ENCODE measurements around the gene LUZP2.

Gene LUZP2

GRCh38 chr11:24653901-24654300 lies 157.0 kb downstream of the LUZP2 start:
- Histone ChIP-seq H3K9ac (ENCODE audit: low read depth in 1 of 2, low read length in 2 of 2) (no peak overlapping the region), H3K9me3 (ENCODE audit: control insufficient read depth in 1 of 2, low read length in 2 of 2) (no peaks in the 10 kb centered on the region), H3K36me3 (ENCODE audit: control insufficient read depth in 1 of 2, insufficient read depth in 2 of 2, low read length in 2 of 2) (no peaks in the 10 kb centered on the region), H3K4me3 (ENCODE audit: low read depth in 1 of 2, low read length in 2 of 2) (no peak overlapping the region), H3K27me3 (ENCODE audit: control insufficient read depth in 1 of 2, insufficient read depth in 2 of 2, low read length in 2 of 2) (no peaks in the 10 kb centered on the region), H3K27ac (ENCODE audit: low read depth, low read length) (no peak overlapping the region), H3K4me1 (ENCODE audit: control insufficient read depth in 1 of 2, insufficient read depth in 2 of 2, low read length in 2 of 2) (no peaks in the 10 kb centered on the region)

DNA sequence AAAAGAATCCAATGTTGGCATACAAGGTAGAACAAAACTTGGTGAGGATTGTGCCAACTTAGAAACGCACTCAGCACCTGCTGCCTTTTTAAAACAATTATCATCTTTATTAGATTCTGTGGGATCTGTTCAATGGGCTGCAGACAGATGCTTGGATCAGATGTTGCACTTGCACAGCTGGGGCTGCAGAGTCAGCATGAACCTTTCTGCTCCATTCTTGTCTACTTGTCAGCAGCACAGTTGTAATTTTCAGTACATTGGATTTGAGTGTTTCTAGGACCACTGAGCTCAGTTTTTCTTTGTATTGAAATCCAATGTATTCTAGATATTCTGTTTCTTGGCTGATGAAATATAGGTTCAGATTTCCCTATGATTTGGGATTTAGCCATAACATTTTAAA lies 164.5 kb downstream of the LUZP2 start:
- H3K9me3 ChIP-seq (ENCODE audit: control insufficient read depth in 1 of 2, low read length in 2 of 2), result no peaks in the 10 kb centered on the region
- H3K9ac ChIP-seq (ENCODE audit: low read depth in 1 of 2, low read length in 2 of 2), result no peak overlapping the region
- H3K36me3 ChIP-seq (ENCODE audit: control insufficient read depth in 1 of 2, insufficient read depth in 2 of 2, low read length in 2 of 2), result no peaks in the 10 kb centered on the region
- H3K27ac ChIP-seq (ENCODE audit: low read depth, low read length), result no peak overlapping the region
- no peaks in the 10 kb centered on the region for H3K27me3 ChIP-seq (ENCODE audit: control insufficient read depth in 1 of 2, insufficient read depth in 2 of 2, low read length in 2 of 2)
- no peaks in the 10 kb centered on the region for H3K4me1 ChIP-seq (ENCODE audit: control insufficient read depth in 1 of 2, insufficient read depth in 2 of 2, low read length in 2 of 2)
- H3K4me3 ChIP-seq (ENCODE audit: low read depth in 1 of 2, low read length in 2 of 2), result no peak overlapping the region

GRCh38 chr11:24664399-24664798 lies 167.5 kb downstream of the LUZP2 start:
- H3K27me3 ChIP-seq (ENCODE audit: control insufficient read depth in 1 of 2, insufficient read depth in 2 of 2, low read length in 2 of 2), result no peaks in the 10 kb centered on the region
- H3K27ac ChIP-seq (ENCODE audit: low read depth, low read length), result no peak overlapping the region
- H3K4me1 ChIP-seq (ENCODE audit: control insufficient read depth in 1 of 2, insufficient read depth in 2 of 2, low read length in 2 of 2), result no peaks in the 10 kb centered on the region
- H3K9ac ChIP-seq (ENCODE audit: low read depth in 1 of 2, low read length in 2 of 2), result no peak overlapping the region
- H3K9me3 ChIP-seq (ENCODE audit: control insufficient read depth in 1 of 2, low read length in 2 of 2), result no peaks in the 10 kb centered on the region
- no peaks in the 10 kb centered on the region for H3K36me3 ChIP-seq (ENCODE audit: control insufficient read depth in 1 of 2, insufficient read depth in 2 of 2, low read length in 2 of 2)
- H3K4me3 ChIP-seq (ENCODE audit: low read depth in 1 of 2, low read length in 2 of 2), result no peak overlapping the region

DNA sequence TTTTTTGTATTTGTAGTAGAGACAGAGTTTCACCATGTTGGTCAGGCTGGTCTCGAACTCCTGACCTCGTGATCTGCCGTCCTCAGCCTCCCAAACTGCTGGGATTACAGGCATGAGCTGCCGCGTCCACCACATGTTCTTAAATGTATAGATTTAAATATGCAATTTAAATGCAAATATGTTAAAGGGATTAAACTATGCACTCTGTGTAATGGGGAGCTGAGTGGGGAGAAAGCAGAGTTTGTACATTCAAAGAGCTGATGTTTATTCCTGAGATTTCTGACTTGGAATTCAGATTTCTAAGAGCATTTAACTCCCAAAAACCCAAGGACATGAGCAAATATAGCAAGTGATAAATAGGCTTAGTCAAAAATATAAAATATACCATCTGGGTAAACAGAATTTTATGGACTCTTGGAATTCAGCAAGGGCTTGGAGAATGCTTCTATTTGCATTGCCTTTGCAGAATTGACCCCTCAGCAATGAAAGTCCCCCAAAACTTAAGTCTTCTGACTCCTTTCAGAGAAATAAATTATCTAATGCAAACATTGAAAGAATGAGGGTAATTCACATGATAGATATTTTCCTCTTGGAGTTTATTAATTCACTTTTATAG lies 170.6 kb downstream of the LUZP2 start:
- Histone ChIP-seq H3K36me3 (ENCODE audit: control insufficient read depth in 1 of 2, insufficient read depth in 2 of 2, low read length in 2 of 2) (no peaks in the 10 kb centered on the region), H3K9me3 (ENCODE audit: control insufficient read depth in 1 of 2, low read length in 2 of 2) (no peaks in the 10 kb centered on the region), H3K4me3 (ENCODE audit: low read depth in 1 of 2, low read length in 2 of 2) (no peak overlapping the region), H3K27ac (ENCODE audit: low read depth, low read length) (no peak overlapping the region), H3K27me3 (ENCODE audit: control insufficient read depth in 1 of 2, insufficient read depth in 2 of 2, low read length in 2 of 2) (no peaks in the 10 kb centered on the region), H3K4me1 (ENCODE audit: control insufficient read depth in 1 of 2, insufficient read depth in 2 of 2, low read length in 2 of 2) (no peaks in the 10 kb centered on the region), H3K9ac (ENCODE audit: low read depth in 1 of 2, low read length in 2 of 2) (no peak overlapping the region)

DNA sequence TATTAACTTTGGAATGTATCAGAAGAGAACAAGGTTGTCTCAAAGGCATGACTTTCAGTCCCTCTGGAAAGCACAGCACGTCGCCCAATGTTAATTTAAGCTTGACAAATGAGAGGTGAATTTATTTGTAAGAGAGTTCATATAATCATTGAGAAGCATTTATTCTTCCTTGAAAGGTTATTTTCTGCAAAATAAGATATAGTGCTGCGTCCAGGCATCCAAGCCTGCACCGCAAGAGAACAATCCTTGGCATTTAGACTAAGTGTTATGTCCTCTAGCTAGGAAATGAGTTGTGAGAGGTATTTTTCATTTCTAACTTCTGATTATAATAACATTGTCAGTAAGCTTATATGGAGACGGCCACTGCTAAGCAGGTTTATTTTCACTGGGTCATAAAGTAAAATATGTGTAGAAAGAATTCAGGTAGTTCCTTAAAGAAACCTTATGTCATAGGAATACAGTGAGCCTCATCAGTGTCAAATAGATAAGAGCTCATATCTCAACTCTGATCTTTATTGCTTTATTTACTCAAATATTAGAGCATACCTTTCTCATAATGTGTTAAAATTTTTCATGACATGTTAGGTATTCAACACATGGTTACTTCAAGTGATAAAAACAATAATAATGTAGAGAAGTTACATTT lies 182.0 kb downstream of the LUZP2 start:
- Histone ChIP-seq H3K9ac (ENCODE audit: low read depth in 1 of 2, low read length in 2 of 2) (no peak overlapping the region), H3K9me3 (ENCODE audit: control insufficient read depth in 1 of 2, low read length in 2 of 2) (no peaks in the 10 kb centered on the region), H3K4me3 (ENCODE audit: low read depth in 1 of 2, low read length in 2 of 2) (no peak overlapping the region), H3K27ac (ENCODE audit: low read depth, low read length) (no peak overlapping the region), H3K27me3 (ENCODE audit: control insufficient read depth in 1 of 2, insufficient read depth in 2 of 2, low read length in 2 of 2) (no peaks in the 10 kb centered on the region), H3K4me1 (ENCODE audit: control insufficient read depth in 1 of 2, insufficient read depth in 2 of 2, low read length in 2 of 2) (no peaks in the 10 kb centered on the region), H3K36me3 (ENCODE audit: control insufficient read depth in 1 of 2, insufficient read depth in 2 of 2, low read length in 2 of 2) (no peaks in the 10 kb centered on the region)

DNA sequence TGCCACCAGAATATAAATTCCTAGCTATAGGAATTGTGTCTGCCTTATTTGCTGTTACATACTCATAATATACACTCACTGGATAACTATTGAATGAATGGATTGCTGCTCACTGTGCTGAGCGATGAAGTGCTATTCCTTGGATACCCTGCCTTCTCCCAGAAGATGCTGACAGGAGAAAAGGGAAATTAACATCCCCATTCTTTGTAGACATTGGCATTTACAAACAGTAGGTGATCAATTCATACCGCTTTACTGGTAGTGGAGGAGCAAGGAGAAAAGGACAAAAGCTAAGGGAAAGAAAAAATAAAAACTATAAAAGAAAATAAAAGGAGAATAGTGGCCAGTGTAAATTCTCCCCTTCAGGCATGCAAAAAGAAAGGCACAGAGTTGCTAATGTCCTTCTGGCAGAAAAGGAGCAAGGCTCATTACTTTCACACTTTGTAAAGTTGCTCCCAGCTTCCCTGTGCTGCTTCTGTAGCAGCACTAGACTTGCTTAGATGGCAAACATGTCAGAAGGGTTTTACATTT lies 183.0 kb downstream of the LUZP2 start:
- H3K9me3 ChIP-seq (ENCODE audit: control insufficient read depth in 1 of 2, low read length in 2 of 2), result no peaks in the 10 kb centered on the region
- no peak overlapping the region for H3K9ac ChIP-seq (ENCODE audit: low read depth in 1 of 2, low read length in 2 of 2)
- H3K36me3 ChIP-seq (ENCODE audit: control insufficient read depth in 1 of 2, insufficient read depth in 2 of 2, low read length in 2 of 2), result no peaks in the 10 kb centered on the region
- H3K27me3 ChIP-seq (ENCODE audit: control insufficient read depth in 1 of 2, insufficient read depth in 2 of 2, low read length in 2 of 2), result no peaks in the 10 kb centered on the region
- H3K4me3 ChIP-seq (ENCODE audit: low read depth in 1 of 2, low read length in 2 of 2), result no peak overlapping the region
- H3K4me1 ChIP-seq (ENCODE audit: control insufficient read depth in 1 of 2, insufficient read depth in 2 of 2, low read length in 2 of 2), result no peaks in the 10 kb centered on the region
- no peak overlapping the region for H3K27ac ChIP-seq (ENCODE audit: low read depth, low read length)

GRCh38 chr11:24683583-24683982 lies 186.7 kb downstream of the LUZP2 start:
- Histone ChIP-seq H3K36me3 (ENCODE audit: control insufficient read depth in 1 of 2, insufficient read depth in 2 of 2, low read length in 2 of 2) (no peaks in the 10 kb centered on the region), H3K4me1 (ENCODE audit: control insufficient read depth in 1 of 2, insufficient read depth in 2 of 2, low read length in 2 of 2) (no peaks in the 10 kb centered on the region), H3K4me3 (ENCODE audit: low read depth in 1 of 2, low read length in 2 of 2) (no peak overlapping the region), H3K27ac (ENCODE audit: low read depth, low read length) (no peak overlapping the region), H3K27me3 (ENCODE audit: control insufficient read depth in 1 of 2, insufficient read depth in 2 of 2, low read length in 2 of 2) (no peaks in the 10 kb centered on the region), H3K9me3 (ENCODE audit: control insufficient read depth in 1 of 2, low read length in 2 of 2) (no peaks in the 10 kb centered on the region), H3K9ac (ENCODE audit: low read depth in 1 of 2, low read length in 2 of 2) (no peak overlapping the region)

GRCh38 chr11:24685821-24686220 lies 189.0 kb downstream of the LUZP2 start:
- no peaks in the 10 kb centered on the region for H3K4me1 ChIP-seq (ENCODE audit: control insufficient read depth in 1 of 2, insufficient read depth in 2 of 2, low read length in 2 of 2)
- no peaks in the 10 kb centered on the region for H3K9me3 ChIP-seq (ENCODE audit: control insufficient read depth in 1 of 2, low read length in 2 of 2)
- H3K4me3 ChIP-seq (ENCODE audit: low read depth in 1 of 2, low read length in 2 of 2), result no peak overlapping the region
- no peaks in the 10 kb centered on the region for H3K27me3 ChIP-seq (ENCODE audit: control insufficient read depth in 1 of 2, insufficient read depth in 2 of 2, low read length in 2 of 2)
- no peak overlapping the region for H3K27ac ChIP-seq (ENCODE audit: low read depth, low read length)
- no peaks in the 10 kb centered on the region for H3K36me3 ChIP-seq (ENCODE audit: control insufficient read depth in 1 of 2, insufficient read depth in 2 of 2, low read length in 2 of 2)
- no peak overlapping the region for H3K9ac ChIP-seq (ENCODE audit: low read depth in 1 of 2, low read length in 2 of 2)

- H3K9me3 ChIP-seq (ENCODE audit: control insufficient read depth in 1 of 2, low read length in 2 of 2), result no peaks in the 10 kb centered on the region
- H3K27me3 ChIP-seq (ENCODE audit: control insufficient read depth in 1 of 2, insufficient read depth in 2 of 2, low read length in 2 of 2), result no peaks in the 10 kb centered on the region
- H3K4me3 ChIP-seq (ENCODE audit: low read depth in 1 of 2, low read length in 2 of 2), result no peak overlapping the region
- no peak overlapping the region for H3K9ac ChIP-seq (ENCODE audit: low read depth in 1 of 2, low read length in 2 of 2)
- no peak overlapping the region for H3K27ac ChIP-seq (ENCODE audit: low read depth, low read length)
- H3K36me3 ChIP-seq (ENCODE audit: control insufficient read depth in 1 of 2, insufficient read depth in 2 of 2, low read length in 2 of 2), result no peaks in the 10 kb centered on the region
- no peaks in the 10 kb centered on the region for H3K4me1 ChIP-seq (ENCODE audit: control insufficient read depth in 1 of 2, insufficient read depth in 2 of 2, low read length in 2 of 2)
These were observed 190.8 kb downstream of the LUZP2 start for GRCh38 chr11:24687531-24688147.

GRCh38 chr11:24688981-24689380 lies 192.1 kb downstream of the LUZP2 start:
- no peak overlapping the region for H3K4me3 ChIP-seq (ENCODE audit: low read depth in 1 of 2, low read length in 2 of 2)
- H3K4me1 ChIP-seq (ENCODE audit: control insufficient read depth in 1 of 2, insufficient read depth in 2 of 2, low read length in 2 of 2), result no peaks in the 10 kb centered on the region
- no peaks in the 10 kb centered on the region for H3K27me3 ChIP-seq (ENCODE audit: control insufficient read depth in 1 of 2, insufficient read depth in 2 of 2, low read length in 2 of 2)
- H3K36me3 ChIP-seq (ENCODE audit: control insufficient read depth in 1 of 2, insufficient read depth in 2 of 2, low read length in 2 of 2), result no peaks in the 10 kb centered on the region
- H3K27ac ChIP-seq (ENCODE audit: low read depth, low read length), result no peak overlapping the region
- H3K9ac ChIP-seq (ENCODE audit: low read depth in 1 of 2, low read length in 2 of 2), result no peak overlapping the region
- H3K9me3 ChIP-seq (ENCODE audit: control insufficient read depth in 1 of 2, low read length in 2 of 2), result no peaks in the 10 kb centered on the region

All from duodenal mucosa (tissue), 2 donors.